ENCODE data around the gene MAB21L4. TPM values are rescaled to one million over a fixed set of nuclear protein-coding genes. Genes with fewer than 3 reads are reported as not detected.

MAB21L4 gene
- total and polyA plus RNA-seq, 2 donors from 2014 or later = 6.1 to 28.5 TPM

DNA sequence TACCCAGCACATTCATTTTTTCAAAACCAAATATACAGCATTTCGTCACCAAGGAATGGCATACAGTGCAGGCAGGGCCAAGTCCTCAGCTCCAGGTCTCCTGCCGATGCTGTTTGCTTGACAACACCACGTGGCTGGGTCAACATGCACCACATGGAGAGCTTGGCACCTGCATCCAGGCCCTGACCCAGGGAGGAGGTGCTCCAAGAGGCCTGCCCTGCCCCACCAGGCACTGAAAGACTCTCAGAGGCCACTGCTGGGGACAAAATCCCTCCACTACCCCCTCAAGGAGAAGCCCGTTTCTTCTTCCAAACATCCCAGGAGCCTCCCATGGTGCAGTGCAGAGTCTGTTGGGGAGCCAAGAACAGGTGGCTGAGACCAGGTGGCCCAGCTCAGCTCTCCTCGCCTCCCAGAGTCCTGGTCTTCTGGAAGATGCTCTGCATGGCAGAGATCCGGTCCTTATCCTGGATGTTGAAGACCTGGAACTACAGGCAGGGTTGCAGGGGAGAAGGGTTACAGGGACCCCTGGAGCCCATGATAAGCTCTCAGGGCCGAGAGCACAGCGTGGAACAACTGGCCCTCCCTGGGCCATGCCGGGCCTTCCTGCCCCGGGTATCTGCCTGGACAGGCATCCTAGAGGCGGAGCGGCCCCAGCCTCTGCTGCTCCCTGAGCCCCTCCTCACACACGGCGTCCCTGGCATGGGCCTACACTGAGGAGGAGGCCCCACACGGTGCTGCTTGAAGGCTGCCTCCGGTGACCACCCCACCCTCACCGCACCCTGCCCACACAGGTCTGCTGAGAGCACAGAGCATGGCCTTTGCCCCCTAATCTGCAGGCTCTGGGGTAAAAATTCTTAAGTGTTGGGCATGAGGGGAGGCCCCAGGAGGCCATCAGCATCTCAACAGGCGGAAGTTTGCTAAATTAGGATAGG is 9.0 kb downstream of the MAB21L4 start:
- H3K9me3 ChIP-seq (ENCODE audit: control insufficient read depth in 2 of 3, insufficient read depth in 1 of 3, low read length in 3 of 3) = no peaks in the 10 kb centered on the region
- H3K27ac ChIP-seq (ENCODE audit: low read depth in 2 of 2, low read length in 2 of 2) = no peak overlapping the region
- no peaks in the 10 kb centered on the region for H3K36me3 ChIP-seq (ENCODE audit: control insufficient read depth in 2 of 3, insufficient read depth in 3 of 3, low read length in 3 of 3)
- intact Hi-C loops (cut with DNase I) = no loop called here
- no peaks in the 10 kb centered on the region for H3K27me3 ChIP-seq (ENCODE audit: control insufficient read depth, insufficient read depth, low read length)
- DNase-seq = peak in 2 of 5 donors; percentile 16 to 55
- no peaks in the 10 kb centered on the region for H3K4me1 ChIP-seq (ENCODE audit: control insufficient read depth in 2 of 3, insufficient read depth in 2 of 3, low read depth in 1 of 3, low read length in 3 of 3)
- H3K4me3 ChIP-seq (ENCODE audit: low read length in 3 of 3) = no peak overlapping the region
- TF ChIP-seq, protein P1, sequence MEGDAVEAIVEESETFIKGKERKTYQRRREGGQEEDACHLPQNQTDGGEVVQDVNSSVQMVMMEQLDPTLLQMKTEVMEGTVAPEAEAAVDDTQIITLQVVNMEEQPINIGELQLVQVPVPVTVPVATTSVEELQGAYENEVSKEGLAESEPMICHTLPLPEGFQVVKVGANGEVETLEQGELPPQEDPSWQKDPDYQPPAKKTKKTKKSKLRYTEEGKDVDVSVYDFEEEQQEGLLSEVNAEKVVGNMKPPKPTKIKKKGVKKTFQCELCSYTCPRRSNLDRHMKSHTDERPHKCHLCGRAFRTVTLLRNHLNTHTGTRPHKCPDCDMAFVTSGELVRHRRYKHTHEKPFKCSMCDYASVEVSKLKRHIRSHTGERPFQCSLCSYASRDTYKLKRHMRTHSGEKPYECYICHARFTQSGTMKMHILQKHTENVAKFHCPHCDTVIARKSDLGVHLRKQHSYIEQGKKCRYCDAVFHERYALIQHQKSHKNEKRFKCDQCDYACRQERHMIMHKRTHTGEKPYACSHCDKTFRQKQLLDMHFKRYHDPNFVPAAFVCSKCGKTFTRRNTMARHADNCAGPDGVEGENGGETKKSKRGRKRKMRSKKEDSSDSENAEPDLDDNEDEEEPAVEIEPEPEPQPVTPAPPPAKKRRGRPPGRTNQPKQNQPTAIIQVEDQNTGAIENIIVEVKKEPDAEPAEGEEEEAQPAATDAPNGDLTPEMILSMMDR (IDR thresholded peaks at IDR 0.05; ENCODE audit: borderline replicate concordance, extremely low read depth, insufficient read depth) = no peak
- no peak for FAIRE-seq
- H3K9ac ChIP-seq (ENCODE audit: low read length in 3 of 3) = no peak overlapping the region

DNA sequence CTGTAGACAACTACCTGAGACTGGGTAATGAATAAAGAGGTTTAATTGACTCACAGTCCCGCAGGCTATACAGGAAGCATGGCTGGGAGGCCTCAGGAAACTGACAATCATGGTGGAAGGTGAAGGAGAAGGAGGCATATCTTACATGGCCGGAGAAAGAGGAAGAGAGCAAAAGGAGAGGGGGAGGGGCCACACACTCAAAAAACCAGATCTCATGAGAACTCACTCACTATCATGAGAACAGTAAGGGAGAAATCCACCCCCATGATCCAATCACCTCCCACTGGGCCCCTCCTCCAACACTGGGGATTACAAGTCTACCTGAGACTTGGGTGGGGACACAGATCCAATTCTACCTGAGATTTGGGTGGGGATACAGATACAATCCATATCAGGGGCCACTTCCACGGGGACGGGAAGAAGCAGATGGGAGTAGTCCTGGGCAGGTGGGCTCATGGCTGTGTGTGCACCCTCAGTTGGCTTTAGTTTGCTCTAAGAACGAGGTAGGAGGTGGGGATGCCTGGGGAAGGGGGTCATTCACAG is 9.9 kb downstream of the MAB21L4 start:
- FAIRE-seq = no peak
- TF ChIP-seq, protein P1 (IDR thresholded peaks at IDR 0.05; ENCODE audit: borderline replicate concordance, extremely low read depth, insufficient read depth) = no peak
- intact Hi-C loops (cut with DNase I) = no loop called here

DNA sequence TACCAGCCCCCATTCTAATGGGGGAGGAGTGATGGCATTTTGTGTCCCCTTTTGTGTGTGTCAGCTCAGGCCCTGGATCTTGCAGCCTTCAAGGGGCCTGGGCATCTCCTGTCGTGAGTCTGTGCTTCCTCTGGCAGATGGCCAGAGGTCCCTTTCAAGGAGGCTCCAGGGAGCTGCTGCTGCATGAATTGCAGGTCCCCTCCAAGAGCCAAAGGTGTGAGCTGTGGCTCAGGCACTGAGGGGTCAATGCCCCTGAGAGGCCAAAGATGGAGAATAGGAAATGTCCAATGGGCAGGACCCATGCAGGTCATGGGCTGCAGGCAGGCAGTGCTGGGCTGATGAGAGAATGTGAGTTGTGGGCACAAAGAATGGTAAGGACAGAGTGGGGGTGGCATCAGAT is 10.4 kb downstream of the MAB21L4 start:
- Histone ChIP-seq H3K9me3 (ENCODE audit: control insufficient read depth in 2 of 3, insufficient read depth in 1 of 3, low read length in 3 of 3) (no peaks in the 10 kb centered on the region), H3K4me1 (ENCODE audit: control insufficient read depth in 2 of 3, insufficient read depth in 2 of 3, low read depth in 1 of 3, low read length in 3 of 3) (no peaks in the 10 kb centered on the region), H3K36me3 (ENCODE audit: control insufficient read depth in 2 of 3, insufficient read depth in 3 of 3, low read length in 3 of 3) (no peaks in the 10 kb centered on the region), H3K9ac (ENCODE audit: low read length in 3 of 3) (no peak overlapping the region), H3K27me3 (ENCODE audit: control insufficient read depth, insufficient read depth, low read length) (no peaks in the 10 kb centered on the region), H3K27ac (ENCODE audit: low read depth in 2 of 2, low read length in 2 of 2) (no peak overlapping the region), H3K4me3 (ENCODE audit: low read length in 3 of 3) (no peak overlapping the region)
- TF ChIP-seq, protein P1 (IDR thresholded peaks at IDR 0.05; ENCODE audit: borderline replicate concordance, extremely low read depth, insufficient read depth) = no peak
- FAIRE-seq (no peak), DNase-seq (no peak)
- intact Hi-C loops (cut with DNase I) = no loop called here

More for the DNA sequence above, 9.9 kb downstream of the MAB21L4 start:
- Histone ChIP-seq H3K9me3 (ENCODE audit: control insufficient read depth in 2 of 3, insufficient read depth in 1 of 3, low read length in 3 of 3) (no peaks in the 10 kb centered on the region), H3K27ac (ENCODE audit: low read depth in 2 of 2, low read length in 2 of 2) (no peak overlapping the region), H3K4me1 (ENCODE audit: control insufficient read depth in 2 of 3, insufficient read depth in 2 of 3, low read depth in 1 of 3, low read length in 3 of 3) (no peaks in the 10 kb centered on the region), H3K27me3 (ENCODE audit: control insufficient read depth, insufficient read depth, low read length) (no peaks in the 10 kb centered on the region), H3K36me3 (ENCODE audit: control insufficient read depth in 2 of 3, insufficient read depth in 3 of 3, low read length in 3 of 3) (no peaks in the 10 kb centered on the region), H3K9ac (ENCODE audit: low read length in 3 of 3) (no peak overlapping the region), H3K4me3 (ENCODE audit: low read length in 3 of 3) (no peak overlapping the region)
- DNase-seq = peak in 2 of 5 donors; percentile 2 to 15

All from kidney (tissue), 14 donors.